BE2C (cell line): Measurements from ENCODE around the gene NOC2L.
"Not testable (repeated sequence)": the region's sequence is repeated elsewhere in the genome, so short reads cannot be mapped to it uniquely, and the experiment has no call there.

Source experiments
- DNase-seq: peaks from one replicate; pipeline ENCODE4 v3.0.0-alpha.2; 2020
- H3K27me3 ChIP-seq: fragments of 250-450 bp; sonication (Bioruptor Pico); 2 replicates; pipeline ENCODE4 v1.5.1; 2020; ENCODE audit warnings: mild to moderate bottlenecking
- H3K36me3 ChIP-seq: fragments of 250-450 bp; sonication (Bioruptor Pico); 2 replicates; pipeline ENCODE4 v1.5.1; 2020; ENCODE audit warnings: mild to moderate bottlenecking
- H3K4me1 ChIP-seq: fragments of 250-450 bp; sonication (Bioruptor Pico); 2 replicates; pipeline ENCODE4 v1.5.1; 2020
- H3K4me3 ChIP-seq: 2 replicates; pipeline ENCODE4 v1.5.1; 2011; ENCODE audit warnings: low read depth, low read length
- H3K9me3 ChIP-seq: fragments of 250-450 bp; sonication (Bioruptor Pico); 2 replicates; pipeline ENCODE4 v1.5.1; 2020
- TF ChIP-seq, protein P1 (sequence below): IDR thresholded peaks from 2 replicates; pipeline ENCODE4 v1.5.1; 2012; ENCODE audit warnings: mild to moderate bottlenecking, low read depth, low read length

Gene NOC2L

DNA sequence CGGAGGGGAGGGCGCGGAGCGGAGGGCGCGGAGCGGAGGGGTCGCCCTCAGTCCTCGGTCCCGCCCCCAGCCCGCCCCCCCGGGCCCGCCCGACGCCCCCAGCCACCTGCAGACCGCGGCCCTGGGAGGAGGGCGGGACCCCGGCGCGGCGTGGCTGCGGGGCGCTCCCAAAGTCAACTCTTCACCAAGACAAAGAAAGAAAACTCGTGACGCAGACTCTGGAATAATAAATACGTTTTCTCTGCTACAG lies 39.6 kb upstream of the NOC2L start:
- H3K4me1 ChIP-seq: peaks cover 4% of the 10 kb centered on the region; the same call in 1 of the 2 replicates
- H3K9me3 ChIP-seq: peaks cover 5% of the 10 kb centered on the region; the same call in 1 of the 2 replicates
- TF ChIP-seq, protein P1, sequence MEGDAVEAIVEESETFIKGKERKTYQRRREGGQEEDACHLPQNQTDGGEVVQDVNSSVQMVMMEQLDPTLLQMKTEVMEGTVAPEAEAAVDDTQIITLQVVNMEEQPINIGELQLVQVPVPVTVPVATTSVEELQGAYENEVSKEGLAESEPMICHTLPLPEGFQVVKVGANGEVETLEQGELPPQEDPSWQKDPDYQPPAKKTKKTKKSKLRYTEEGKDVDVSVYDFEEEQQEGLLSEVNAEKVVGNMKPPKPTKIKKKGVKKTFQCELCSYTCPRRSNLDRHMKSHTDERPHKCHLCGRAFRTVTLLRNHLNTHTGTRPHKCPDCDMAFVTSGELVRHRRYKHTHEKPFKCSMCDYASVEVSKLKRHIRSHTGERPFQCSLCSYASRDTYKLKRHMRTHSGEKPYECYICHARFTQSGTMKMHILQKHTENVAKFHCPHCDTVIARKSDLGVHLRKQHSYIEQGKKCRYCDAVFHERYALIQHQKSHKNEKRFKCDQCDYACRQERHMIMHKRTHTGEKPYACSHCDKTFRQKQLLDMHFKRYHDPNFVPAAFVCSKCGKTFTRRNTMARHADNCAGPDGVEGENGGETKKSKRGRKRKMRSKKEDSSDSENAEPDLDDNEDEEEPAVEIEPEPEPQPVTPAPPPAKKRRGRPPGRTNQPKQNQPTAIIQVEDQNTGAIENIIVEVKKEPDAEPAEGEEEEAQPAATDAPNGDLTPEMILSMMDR: no peak
- H3K27me3 ChIP-seq: peaks cover 73% of the 10 kb centered on the region
- H3K4me3 ChIP-seq: no peak overlapping the region
- no peaks in the 10 kb centered on the region for H3K36me3 ChIP-seq
- no peak for DNase-seq

DNA sequence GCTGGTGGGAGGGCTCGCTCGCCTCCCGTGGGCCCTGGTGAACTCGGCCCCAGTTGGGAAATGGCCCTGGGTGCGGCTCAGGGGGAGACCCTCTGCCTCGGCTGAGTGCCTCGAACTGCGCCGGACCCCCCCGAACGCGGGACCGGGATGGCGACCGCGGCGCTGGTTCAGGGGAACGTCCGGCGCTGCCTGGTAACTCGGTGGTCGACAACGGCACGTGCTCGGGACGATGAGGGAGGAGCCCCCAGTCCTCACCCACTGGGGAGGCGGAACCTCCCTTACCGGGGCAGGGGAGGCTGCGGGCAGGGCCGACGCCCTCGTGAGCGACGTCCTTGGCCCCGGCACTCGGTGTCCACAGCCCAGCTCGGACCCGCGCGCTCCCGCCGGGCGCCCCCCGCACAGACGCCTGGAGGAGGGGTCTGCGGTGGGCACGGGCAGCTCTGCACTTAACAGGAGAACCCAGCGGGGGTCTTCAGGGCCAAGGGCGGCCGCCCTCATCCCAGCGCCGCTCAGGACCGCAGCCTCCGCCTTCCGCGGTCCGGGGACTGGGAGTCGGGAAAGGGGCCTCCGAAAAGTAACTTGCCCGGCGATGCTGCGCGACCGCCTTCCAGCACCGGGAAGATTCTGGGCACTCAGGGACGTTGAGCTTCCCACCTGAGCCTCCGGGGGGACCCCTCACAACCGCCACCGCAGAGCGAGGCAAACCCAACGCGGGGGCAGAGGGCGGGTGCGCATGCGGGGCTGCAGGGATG lies 39.1 kb upstream of the NOC2L start:
- no peak overlapping the region for H3K4me3 ChIP-seq

DNA sequence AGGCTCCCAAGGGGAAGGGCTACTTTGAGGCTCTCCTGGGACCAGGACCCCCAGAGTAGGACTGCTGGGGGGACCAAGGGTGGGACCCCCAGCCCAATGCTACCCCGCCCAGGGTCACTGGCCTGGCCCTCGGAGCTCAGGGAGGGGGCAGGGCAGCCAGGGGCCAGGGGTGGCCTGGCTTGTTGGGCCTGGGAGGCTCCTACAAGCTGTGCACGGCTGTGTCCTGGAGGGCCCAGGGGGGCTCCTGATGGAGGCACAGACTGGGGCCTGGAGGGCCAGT lies 38.6 kb upstream of the NOC2L start:
- TF ChIP-seq, protein P1: no peak
- peak; percentile 16 for DNase-seq
- no peaks in the 10 kb centered on the region for H3K4me1 ChIP-seq
- H3K36me3 ChIP-seq: no peaks in the 10 kb centered on the region
- H3K4me3 ChIP-seq: no peak overlapping the region
- H3K9me3 ChIP-seq: peaks cover 5% of the 10 kb centered on the region; the same call in 1 of the 2 replicates
- H3K27me3 ChIP-seq: peaks cover 76% of the 10 kb centered on the region

More for the DNA sequence above, 39.1 kb upstream of the NOC2L start:
- peak; percentile 33 for DNase-seq
- Histone ChIP-seq H3K4me1 (peaks cover 1% of the 10 kb centered on the region; the same call in 1 of the 2 replicates), H3K27me3 (peaks cover 78% of the 10 kb centered on the region), H3K9me3 (peaks cover 5% of the 10 kb centered on the region; the same call in 1 of the 2 replicates), H3K36me3 (no peaks in the 10 kb centered on the region)
- TF ChIP-seq, protein P1: no peak

DNA sequence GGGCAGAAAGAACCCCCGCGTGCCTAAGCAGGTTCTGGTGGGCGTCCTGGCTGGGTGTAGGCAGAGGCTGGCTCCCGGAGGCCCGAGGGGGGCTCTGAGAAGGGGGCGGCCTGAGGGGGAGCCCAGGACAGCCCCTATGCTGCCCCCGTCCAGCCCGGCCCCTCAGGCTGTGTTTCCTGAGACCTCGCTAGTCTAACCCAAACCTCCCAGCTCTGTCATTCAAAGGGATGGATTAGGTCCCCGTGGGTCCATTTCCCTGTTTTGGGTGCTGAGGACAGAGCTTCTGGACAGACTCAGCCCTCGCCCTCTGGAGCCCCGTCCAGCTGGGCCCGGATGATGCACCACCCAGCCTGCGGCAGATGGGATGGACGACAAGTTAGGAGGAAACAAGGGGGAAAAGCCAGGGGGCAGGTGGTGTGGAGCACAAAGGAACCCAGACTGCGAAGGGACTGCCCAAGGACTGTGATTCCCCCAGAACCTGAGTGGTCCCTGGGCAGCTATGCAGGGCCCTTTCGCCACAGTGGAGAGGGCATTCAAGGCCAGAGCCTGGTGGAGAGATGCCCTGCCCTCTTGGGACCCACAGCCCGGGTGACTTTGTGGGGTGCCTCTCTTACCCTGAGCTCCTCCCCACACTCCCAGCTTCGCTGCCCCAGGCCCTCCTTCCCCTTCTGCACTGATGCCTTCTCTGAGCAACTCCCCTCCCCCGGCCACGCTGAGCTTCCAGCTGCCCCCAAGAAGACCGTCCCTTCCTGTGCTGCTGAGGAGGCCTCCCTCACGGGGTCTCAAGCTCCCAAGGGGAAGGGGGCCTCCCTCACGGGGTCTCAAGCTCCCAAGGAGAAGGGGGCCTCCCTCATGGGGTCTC lies 38.0 kb upstream of the NOC2L start:
- no peak overlapping the region for H3K4me3 ChIP-seq
- H3K36me3 ChIP-seq: no peaks in the 10 kb centered on the region
- DNase-seq: no peak
- TF ChIP-seq, protein P1: no peak
- H3K9me3 ChIP-seq: peaks cover 5% of the 10 kb centered on the region; the same call in 1 of the 2 replicates
- peaks cover 76% of the 10 kb centered on the region for H3K27me3 ChIP-seq
- H3K4me1 ChIP-seq: no peaks in the 10 kb centered on the region

DNA sequence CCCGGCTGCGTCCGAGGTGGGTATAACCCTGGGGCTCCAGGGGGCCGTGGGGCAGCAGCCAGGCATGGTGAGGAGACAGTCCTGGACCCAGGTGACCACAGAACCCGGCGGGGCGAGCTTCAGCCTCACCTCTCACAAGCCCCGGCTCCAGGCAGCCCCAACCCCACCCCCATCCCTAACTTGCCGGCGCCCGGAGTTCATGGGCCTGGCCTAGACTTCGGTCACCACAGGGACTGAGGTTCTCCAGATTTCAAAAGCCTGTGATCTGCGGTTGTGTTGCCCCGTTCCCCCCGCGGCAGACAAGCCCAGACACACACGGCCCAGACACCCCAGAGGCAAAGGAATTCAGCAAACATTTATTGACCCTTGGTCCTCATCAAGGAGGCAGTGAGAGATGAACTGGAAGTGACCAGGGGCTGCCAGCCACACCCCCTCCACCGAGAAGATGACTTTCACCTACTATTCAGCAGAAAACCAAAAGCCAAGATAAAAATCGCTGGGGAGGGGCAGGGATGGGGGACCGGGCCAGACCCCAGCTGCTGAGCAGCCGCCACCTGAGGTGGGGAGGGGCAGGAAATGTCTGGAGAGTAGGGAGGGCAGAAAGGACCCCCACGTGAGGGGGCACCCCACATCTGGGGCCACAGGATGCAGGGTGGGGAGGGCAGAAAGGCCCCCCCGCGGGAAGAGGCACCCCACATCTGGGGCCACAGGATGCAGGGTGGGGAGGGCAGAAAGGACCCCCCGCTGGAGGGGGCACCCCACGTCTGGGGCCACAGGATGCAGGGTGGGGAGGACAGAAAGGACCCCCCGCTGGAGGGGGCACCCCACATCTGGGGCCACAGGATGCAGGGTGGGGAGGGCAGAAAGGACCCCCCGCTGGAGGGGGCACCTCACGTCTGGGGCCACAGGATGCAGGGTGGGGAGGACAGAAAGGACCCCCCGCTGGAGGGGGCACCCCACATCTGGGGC lies 36.9 kb upstream of the NOC2L start:
- peak; percentile 15 for DNase-seq

DNA sequence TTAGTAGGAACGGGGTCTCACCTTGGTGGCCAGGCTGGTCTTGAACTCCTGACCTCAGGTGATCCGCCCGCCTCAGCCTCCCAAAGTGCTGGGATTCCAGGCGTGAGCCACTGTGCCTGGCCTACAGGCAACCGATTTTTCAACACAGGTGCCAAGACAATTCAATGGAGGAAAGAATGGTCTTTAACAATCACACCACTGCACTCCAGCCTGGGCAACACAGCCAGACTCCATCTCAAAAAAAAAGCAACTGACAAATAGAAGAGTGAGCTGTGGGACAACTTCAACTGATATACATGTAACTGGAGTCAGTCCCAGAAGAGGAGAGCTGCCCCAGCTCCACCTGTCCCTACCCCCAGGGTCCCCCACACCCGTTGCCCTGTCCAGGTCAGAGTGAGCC lies 35.5 kb upstream of the NOC2L start:
- peaks cover 70% of the 10 kb centered on the region for H3K27me3 ChIP-seq
- H3K4me1 ChIP-seq, H3K4me3 ChIP-seq, H3K9me3 ChIP-seq, DNase-seq, H3K36me3 ChIP-seq: not testable (repeated sequence)

More for the DNA sequence above, 36.9 kb upstream of the NOC2L start:
- no peaks in the 10 kb centered on the region for H3K36me3 ChIP-seq
- H3K27me3 ChIP-seq: peaks cover 70% of the 10 kb centered on the region
- H3K4me3 ChIP-seq: no peak overlapping the region
- no peaks in the 10 kb centered on the region for H3K4me1 ChIP-seq
- TF ChIP-seq, protein P1: no peak
- peaks cover 5% of the 10 kb centered on the region; the same call in 1 of the 2 replicates for H3K9me3 ChIP-seq
